ENCODE measurements around the gene CNDP2.

GRCh38 chr18:74567822-74568221 lies 71.7 kb downstream of the CNDP2 start:
- TF ChIP-seq, protein P1, sequence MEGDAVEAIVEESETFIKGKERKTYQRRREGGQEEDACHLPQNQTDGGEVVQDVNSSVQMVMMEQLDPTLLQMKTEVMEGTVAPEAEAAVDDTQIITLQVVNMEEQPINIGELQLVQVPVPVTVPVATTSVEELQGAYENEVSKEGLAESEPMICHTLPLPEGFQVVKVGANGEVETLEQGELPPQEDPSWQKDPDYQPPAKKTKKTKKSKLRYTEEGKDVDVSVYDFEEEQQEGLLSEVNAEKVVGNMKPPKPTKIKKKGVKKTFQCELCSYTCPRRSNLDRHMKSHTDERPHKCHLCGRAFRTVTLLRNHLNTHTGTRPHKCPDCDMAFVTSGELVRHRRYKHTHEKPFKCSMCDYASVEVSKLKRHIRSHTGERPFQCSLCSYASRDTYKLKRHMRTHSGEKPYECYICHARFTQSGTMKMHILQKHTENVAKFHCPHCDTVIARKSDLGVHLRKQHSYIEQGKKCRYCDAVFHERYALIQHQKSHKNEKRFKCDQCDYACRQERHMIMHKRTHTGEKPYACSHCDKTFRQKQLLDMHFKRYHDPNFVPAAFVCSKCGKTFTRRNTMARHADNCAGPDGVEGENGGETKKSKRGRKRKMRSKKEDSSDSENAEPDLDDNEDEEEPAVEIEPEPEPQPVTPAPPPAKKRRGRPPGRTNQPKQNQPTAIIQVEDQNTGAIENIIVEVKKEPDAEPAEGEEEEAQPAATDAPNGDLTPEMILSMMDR (IDR thresholded peaks at IDR 0.05) = no peak
- no peak for TF ChIP-seq POLR2AphosphoS5 (IDR thresholded peaks at IDR 0.05)
- TF ChIP-seq EP300 (IDR thresholded peaks at IDR 0.05) = no peak
